ENCODE measurements around the gene E2F6.

E2F6 gene

DNA sequence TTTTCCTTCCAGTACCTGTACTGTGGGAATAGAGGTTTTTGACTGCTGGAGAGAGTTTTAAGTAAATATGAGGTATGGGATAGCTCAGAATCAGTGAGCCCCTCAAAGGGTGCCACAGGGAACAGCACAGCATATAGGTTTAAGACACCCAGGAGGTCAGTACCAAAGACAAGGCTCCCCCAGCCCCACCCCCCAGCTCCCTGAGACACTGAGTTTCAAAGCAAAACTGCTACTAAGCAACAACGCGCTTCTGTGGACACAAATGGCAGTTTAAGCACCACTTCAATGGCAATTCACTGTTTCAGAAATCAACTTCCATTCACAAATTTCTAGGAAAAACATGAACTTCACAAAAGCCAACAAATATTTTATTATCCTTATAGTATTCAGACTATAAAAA is 15.2 kb downstream of the E2F6 start:
- DNase-seq, result no peak

DNA sequence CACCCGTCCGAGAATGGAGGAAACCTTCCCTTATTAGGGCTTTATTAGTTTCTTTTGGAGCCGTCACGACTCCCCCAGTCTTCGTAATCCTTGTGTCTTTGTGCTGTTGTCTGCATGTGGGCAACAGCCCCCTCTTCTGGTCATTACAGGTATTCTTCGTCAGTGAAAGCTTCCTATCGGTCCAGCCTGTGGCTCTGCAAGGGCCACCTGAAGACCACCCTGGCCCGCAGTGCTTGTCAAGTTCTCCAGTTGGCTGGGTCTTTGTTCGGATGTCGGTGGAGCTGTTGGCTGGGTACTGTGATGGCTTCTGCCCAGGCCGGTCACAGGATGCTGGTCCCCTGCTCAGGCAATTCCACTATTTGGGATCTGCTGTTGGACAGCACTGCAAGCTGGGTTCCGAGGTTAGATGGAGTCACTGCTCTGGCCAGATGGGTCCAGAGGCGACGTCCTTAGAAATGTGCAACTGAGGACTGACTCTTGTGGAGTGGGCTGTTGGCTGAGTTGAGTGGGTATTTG is 19.2 kb downstream of the E2F6 start:
- DNase-seq, result peak; percentile 24

DNA sequence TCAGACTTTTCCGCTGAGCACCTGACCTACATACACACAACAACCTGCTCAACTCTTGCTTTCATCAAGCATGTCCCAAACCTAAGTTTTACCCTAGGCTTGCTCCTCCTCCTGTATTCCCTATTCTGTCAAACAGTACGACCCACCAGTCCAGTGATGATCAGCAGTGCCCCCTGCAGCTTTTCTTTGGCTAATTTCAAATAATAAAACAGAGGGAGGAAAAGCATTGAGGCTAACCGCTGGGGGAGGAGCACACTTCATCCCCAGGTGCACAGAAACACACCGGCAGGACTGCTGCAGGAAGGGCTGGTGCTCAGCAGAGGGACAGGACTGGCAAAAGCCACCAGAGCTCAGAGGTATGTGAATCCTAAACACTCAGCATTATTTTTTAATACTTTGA is 21.2 kb downstream of the E2F6 start:
- DNase-seq, result no peak

DNA sequence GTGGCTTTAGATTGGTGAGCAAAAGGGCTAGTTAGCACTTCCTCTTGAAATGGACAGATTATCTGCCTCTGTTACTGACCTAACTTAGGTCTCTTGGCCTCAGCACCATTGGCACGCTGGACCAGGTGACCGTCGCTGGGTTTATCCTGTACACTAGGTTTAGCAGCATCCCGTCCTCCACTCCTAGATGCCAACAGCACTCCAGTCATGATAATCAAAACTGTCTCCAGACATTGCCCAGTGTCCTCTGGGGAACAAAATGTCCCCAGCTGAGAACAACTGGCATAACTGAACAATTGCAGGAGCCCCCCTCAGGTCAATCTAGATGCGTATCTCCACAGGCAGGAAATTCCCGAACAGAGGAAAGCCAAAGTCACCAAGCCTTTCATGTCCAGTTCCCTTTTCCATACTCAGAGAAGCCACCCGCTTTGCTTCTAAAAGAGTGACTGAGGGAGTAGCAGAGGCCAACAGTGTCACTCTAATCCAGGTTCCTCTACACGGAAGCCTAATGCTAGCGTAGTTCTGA is 27.3 kb downstream of the E2F6 start:
- no peak for DNase-seq

DNA sequence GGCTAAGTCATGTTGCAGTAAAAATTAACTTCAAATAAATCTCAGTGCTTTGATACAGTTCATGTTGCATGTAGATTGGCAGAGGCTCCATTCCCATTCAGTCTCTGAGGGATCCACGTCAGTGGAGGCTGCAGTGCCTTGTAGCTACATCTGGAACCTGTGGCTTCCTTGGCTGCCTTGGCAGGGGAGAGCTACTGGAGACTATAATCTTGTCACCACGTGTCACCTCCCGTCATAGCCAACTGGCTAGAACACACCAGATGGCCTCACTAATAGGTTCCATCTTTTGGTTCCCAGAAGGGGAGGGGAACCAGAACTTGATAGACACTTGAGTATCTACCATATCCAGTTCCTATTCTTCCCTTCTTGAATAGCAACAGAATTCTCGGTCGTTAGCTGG is 28.4 kb downstream of the E2F6 start:
- no peak for DNase-seq

DNA sequence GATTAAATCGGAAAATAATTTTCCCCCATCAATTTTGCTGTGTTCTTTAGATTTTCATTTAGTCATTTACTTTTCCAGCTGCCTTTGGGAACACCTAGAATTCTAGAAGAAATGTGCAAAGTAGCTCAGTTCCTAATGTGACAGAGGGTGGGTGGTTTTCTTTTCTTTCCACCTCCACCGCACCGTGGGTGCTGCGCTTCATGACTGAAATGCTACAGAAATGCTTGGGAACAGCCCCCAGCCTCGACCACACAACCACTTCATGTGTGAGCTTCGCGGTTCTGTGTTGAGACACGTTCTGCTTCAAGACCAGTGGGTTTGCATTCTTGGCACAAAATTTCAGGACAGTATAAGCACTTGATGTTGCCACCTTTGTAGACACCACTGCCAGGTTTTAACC is 30.9 kb downstream of the E2F6 start:
- no peak for DNase-seq

DNA sequence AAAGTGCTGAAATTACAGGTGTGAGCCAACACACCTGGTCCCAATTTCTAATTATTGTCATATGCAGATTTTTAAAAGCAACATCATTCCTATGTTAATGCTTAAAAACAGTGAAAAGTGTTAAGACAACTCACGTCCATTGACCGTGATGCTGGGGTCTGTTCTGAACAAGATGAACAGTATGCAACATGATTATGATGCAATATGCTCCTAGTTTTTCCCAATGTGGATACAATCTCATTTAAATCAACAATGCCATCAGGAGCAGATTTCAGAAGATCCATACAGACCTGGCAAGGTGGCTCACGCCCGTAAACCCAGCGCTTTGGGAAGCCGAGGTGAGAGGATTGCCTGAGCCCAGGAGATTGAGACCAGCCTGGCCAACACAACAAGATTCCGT is 31.5 kb downstream of the E2F6 start:
- DNase-seq, result no peak

DNA sequence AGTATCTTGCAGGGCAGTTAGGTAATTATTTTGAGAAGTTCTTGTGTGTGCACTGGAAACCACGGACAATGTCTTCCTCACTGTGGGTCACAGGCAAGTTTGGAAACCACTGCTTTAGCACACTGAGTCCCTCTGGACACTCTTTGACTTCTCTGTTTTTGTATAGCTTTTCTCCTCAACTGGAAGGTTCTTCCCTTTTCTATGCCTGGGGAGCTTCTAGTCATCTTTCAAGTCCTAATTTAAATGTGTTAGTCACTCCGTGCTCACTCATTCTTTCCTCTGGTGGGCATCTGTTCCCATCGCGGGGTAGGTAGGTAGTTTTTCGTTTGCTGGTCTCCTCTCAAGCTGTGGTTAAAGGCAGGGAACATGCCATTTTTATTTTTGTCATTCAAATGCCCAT is 32.1 kb downstream of the E2F6 start:
- DNase-seq, result no peak

DNA sequence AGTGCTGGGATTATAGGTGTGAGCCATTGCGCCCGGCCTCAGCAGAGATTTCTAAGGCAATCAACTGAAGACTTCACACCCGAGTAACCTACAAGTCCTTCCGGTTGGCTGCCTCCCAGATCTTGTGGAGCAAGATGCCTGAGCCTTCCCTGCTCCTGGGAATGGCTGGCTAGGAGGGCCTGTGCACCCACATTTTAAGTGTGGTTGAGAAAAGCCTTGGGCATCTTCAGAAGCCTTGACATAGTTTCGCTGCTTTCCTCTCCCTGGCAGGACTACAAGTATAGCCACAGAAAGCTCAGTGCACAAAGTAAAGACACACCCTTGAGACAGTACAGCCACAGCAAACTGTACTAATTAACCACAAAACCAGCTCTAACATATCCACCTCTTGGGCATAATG is 35.2 kb downstream of the E2F6 start:
- DNase-seq, result no peak

DNA sequence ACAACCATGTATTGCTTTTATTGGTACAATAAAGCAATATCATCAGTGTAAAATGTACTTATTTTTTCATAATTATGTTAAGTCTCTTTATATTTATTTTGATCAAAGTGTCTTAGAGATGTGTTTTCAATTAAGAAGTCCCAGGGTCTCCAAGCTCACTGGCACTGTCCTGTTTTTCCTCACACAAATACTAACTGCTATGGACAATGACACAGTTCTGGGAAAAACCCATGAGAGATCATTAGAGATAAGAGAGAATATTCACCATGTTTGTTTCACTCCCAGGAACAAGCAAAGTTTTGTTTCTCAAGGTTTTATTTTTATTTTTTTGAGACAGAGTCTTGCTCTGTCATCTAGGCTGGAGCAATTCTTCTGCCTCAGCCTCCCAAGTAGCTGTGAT is 38.7 kb downstream of the E2F6 start:
- DNase-seq, result no peak

DNA sequence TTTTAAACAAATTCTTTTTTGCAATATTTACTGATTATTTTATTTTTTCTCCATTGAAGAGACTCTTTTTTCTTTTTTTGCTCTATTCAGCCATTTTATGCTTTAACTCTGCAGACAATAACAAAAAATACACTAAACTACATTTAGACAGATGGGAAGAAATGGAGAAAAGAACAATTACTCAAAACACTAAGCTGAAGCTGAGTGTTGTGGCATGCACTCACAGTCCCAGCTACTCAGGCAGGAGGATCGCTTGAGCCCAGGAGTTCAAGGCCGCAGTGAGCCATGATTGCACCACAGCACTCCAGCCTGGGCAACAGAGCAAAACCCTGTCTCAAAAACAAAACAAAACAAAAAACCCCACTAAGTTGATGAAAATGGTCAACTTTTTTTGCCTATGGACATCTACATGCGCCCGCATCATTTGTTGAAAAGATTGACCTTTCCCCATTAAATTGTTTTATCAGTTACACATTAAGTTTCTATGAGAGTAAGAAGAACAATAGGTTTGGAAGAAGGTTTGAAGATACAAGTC is 43.0 kb downstream of the E2F6 start:
- DNase-seq, result no peak

DNA sequence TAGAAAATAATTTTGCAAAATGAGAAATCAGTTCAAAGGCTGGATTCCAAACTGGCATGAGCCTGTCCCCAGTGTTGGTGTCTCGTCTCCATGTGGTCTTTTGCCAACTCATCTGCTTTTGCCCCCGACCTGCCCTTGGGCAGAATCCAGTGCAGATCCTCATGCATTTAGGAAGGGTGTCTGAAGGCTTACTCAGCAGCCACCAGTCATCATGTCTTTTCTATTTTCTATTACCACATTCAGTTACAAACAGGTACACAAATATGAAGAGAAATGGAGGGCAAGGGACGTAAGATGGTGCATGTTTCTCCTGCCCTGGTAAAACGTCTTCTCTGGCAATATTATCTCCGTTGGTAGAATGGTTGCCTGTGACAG is 43.5 kb downstream of the E2F6 start:
- DNase-seq, result no peak

DNA sequence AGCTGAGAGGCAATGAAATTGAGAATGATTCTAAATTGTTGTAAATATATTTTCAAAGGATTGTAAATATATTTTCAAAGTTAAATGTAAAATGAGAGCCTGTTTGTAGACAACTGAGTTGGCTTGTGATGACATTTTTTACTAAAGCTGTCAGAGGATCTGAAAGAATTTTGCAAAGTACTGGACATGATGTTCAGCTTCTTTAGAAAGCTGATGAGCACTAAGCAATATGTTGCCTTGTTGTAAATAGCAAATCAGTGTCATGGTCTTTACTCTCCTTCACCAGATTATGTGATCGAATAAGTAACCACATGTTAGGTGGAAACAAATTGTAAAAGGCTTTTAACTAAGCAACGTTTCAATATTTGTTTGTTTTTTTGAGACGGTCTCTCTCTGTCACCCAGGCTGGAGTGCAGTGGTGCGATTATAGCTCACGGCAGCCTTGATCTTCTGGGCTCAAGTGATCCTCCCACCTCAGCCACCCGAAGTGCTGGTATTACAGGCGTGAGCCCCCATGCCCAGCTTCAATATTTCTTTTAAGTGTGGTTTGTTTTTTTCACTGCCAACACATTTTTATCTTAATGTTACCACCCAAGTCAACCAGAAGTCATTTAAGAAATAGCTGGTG is 44.0 kb downstream of the E2F6 start:
- DNase-seq, result no peak

DNA sequence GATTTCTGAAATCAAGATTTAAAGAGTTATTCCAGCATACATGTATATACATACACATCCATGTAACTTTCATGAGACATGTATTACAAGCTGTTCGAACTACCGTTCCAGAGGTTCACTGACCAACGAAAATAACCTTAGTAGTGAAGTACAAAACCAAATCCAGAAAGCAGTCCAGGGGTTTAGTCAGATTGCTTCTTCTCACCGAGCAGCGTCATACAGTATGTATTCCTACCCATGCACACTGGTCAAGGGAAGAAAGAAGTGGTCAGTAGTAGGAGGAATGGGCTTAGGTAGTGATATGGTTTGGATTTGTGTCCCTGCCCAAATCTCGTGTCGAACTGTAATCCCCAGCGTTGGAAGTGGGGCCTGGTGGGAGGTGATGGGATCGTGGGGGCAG is 45.3 kb downstream of the E2F6 start:
- no peak for DNase-seq

DNA sequence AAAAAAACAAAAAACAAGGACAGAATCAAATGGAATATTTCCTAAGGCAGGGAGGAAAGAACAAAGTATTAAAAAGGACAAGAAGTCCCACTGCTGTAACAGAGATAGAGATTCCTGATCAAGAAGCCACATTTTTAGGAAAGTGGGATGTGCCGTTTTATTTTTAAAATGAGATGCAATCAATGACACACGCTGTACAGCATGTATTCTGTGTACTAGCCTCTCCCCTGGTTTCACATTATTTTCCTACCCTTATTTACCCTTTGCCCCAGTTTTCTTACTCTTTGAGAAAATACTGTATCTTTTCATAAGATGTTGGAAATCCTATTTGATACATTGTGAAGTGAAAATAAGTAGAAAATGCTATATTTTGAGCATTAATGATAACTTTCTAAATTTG is 45.8 kb downstream of the E2F6 start:
- DNase-seq, result no peak

DNA sequence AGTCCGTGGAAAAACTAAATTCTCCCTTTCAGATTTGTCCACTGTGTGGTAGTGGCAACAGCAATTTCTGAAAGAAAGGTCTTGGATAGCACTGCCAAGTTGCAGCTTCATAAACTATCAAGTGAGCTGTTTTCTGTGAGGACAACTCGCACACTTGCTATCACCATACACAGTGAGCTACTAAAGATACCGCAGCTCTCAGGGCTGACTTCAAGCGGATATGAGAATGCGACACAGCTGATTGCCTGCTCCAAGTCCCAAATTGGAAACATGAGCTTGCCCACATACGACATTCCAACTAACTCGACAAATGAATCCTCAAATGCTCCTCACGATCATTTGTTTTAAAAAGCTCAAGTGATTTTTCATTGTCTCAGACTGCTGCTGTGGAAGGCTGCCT is 46.2 kb downstream of the E2F6 start:
- DNase-seq, result no peak

DNA sequence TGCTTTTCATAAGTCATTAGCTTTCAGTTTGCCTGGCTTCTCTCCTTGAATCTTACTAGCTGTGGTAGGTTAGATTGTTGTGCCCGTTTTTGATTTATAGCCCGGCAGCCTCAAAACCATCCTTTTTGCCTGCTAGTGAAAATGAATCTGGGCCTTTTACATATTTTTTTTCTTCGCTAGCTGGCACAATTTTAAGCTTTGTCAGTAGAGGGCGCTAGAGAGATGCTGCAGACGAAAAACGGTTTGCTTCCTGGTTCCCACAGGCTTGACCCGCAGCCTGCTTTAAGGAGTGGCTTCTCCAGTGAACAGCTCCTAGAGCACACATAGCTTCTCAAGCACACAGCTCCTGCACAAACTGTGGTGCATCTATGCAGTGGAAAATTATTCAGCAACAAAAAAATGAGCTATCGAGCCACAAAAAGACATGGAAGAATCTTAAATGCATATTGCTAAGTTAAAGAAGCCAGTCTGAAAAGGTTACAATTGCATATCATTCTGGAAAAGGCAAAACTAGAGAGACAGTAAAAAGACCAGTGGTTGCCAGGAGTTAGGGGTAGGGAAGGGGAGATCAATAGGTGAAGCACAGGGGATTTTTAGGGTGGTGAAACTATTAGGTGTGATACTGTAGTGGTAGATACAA is 47.9 kb downstream of the E2F6 start:
- DNase-seq, result no peak

DNA sequence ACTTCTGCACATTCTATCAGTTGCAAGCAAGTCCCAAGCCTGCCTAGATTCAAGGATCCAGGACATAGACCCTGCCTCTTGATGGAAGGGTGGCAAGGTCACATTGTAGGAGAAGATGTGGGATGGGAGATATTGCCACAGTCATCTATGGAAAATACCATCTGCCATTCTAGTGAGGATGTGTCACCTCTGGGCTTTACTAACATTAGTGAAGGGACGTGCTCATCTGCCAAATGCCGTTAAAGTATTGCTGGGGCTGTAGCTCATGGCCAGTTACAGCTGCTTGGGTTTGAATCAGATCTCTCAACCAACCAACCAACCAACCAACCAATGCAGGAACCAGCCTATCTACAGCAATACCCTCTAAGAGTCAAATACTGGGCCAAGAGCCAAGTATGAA is 49.0 kb downstream of the E2F6 start:
- no peak for DNase-seq

DNA sequence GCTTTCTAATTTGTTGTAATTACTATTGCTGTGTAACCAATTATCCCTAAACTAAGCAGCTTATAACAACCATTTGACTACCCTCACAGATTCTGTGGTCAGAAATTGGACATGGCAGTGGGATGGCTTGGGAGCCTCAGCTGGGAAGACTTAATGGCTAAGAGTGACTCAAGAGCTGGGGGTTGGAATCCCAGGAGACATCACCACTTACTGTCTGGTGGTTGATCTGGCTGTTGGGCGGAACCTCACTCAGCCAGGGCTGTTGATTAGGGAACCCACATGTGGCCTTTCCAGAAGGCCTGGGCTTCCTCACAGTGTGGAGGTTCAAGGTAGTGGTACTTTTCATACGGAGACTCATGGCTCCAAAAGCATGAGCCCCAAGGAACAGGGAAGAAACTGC is 49.8 kb downstream of the E2F6 start:
- no peak for DNase-seq

DNA sequence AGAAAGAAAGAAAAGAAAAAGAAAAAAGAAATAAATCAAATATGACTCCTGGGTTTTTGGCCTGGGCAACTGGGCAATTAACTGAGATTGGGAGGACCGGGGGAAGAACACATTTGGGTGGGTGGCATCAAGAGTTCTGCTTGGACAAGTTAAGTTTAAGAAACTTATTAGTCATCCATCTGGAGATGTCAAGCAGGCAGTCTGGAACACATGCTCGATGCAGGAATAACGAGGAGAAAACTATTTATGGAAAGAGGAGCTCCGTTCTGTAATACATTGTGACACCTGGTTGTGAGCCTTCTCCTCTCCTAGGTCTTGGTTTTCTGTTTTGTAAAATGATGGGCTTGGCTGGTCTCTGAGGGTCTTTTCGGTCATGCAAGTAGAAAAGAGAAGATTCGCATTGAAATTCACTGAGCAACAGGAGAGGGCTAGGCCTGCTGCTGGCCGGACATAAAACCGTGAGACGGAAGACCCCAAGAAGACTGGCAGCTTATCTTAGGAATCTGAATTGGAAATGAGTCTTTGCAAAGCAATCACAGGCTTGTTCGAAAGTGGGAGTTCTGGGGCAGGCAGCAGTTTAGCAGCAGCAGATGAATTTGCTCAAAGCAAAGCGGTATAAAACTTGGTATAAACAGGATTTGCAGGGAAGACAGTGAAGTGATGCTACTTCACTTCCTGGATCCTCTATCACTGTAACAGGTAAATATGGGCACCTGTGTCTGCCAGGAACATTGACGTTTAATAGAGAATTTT is 51.4 kb downstream of the E2F6 start:
- DNase-seq, result no peak

DNA sequence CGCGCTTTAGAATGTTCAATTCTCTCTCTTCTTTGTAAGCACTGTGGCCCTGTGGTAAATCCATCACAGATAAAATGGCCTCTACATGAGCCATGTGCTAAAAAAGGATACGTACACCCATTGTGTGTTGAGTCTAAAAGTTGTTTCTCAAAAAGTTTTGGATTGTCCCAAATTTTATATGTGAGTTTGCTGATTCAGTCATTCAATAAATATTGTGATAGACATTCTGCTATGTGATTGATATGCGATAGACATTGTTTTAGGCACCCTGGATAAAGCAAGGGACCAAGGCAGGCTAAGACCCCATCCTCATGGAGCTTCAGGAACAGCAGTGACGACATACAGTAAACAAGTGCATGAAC is 53.5 kb downstream of the E2F6 start:
- no peak for DNase-seq

DNA sequence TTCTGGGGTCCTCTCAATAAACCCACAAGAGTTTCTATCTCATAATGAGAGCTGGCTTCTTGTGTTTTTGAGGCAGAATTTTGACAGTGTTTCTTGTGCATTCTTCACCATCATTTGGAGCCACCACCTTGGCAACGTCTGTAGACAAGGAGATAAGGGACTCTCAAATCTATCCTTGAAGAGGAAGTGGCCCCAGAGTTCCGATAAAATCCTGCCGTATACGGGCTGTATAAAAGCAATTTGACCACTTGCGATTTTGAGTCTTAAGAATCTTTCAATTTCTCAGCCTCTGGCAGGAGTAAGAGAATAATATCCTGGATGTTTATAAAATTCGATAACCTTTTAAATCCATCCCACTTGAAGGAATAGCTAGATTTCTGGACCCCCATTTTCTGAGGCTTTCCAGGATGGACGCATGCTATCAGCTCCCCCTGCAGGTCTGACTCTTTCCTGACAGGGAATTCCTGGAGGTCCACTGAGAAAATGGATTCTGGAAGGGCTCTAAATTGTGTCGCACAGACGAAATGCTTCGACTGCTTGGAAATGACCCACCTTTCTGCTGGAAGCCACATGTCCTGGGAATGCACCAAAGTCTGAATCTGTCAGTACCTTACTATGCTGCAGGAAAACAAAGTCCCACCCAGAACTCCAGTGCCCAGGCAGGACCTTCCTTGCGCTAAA is 54.1 kb downstream of the E2F6 start:
- DNase-seq, result no peak

DNA sequence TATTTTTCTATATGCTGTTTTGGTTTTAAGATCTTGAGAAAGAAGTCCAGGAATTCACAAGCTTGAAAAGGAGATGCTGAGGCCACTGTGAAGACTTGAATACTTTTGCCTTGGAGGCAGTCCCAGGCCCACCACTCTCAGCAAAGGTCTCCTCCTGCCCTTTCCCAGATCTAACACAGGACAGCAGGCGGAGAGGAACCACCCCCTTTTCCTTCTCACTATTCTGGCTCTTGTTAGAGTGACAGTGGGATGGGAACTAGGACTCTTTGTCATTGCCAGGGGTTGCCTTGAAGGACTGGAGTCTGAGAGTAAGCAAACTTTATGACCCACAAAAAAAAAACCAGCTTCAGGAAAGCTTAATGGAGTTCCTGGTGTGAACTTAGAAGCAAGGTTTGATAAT is 54.7 kb downstream of the E2F6 start:
- no peak for DNase-seq
